H1 (cell line): ENCODE results near the gene FNDC5. TPM values are rescaled to one million over a fixed set of nuclear protein-coding genes. Genes with fewer than 3 reads are reported as not detected.

Source experiments
- CEBPB ChIP-seq: IDR thresholded peaks from 2 replicates; pipeline ENCODE4 v1.6.1; 2012; ENCODE audit warnings: low read depth, low read length
- SRF ChIP-seq: IDR thresholded peaks from 2 replicates; pipeline ENCODE4 v1.6.1; 2011; ENCODE audit warnings: mild to moderate bottlenecking, low read depth, low read length, moderate library complexity
- TAF7 ChIP-seq: optimal IDR thresholded peaks from 2 replicates; pipeline ENCODE3; 2011; ENCODE audit warnings: low read depth, mild to moderate bottlenecking, inconsistent platforms, low read length, moderate library complexity, borderline replicate concordance
- polyA plus RNA-seq, 7 experiments: library from polyadenylated mRNA; depleted of rRNA in 3 of 7; stranded (reverse) in 5 of 7; unstranded in 2 of 7; fragments of >200 nt in 5 of 7; fragments of 200-250 nt in 2 of 7; gene quantifications; 1 replicate in 5 of 7; 2 replicates in 1 of 7; 4 replicates in 1 of 7; pipeline versions ENCODE4 v1.2.1 to v1.2.3, GENCODE V29; 2011 to 2013; ENCODE audit warnings: missing spikeins in 2 of 7, mixed read lengths in 2 of 7
- total RNA-seq: library from RNA; stranded (reverse); fragmentation: NEBNext Ultra II Directional; extraction: Animal tissue kit (Norgen Biotek cat#: 25700); gene quantifications from 2 replicates; pipeline ENCODE4 v1.2.1, GENCODE V29; 2021
- TF ChIP-seq, protein P1 (sequence below): IDR thresholded peaks from 2 replicates; pipeline ENCODE4 v1.6.1; 2011; ENCODE audit warnings: low read depth, mild to moderate bottlenecking, low read length; ENCODE audit not compliant: insufficient read depth
- TF ChIP-seq, protein P2 (sequence below): fragments of 300-600 bp; sonication (generic); IDR thresholded peaks from 2 replicates; pipeline ENCODE4 v1.7.1; 2012; ENCODE audit warnings: low read length, moderate library complexity, mild to moderate bottlenecking, inconsistent platforms; ENCODE audit not compliant: insufficient replicate concordance
- TF ChIP-seq, protein P3 (sequence below): IDR thresholded peaks from 2 replicates; pipeline ENCODE4 v1.6.1; 2012; ENCODE audit warnings: low read length, inconsistent platforms

FNDC5 gene
- total and polyA plus RNA-seq, 2 of the 8 experiments (the other 6 are each of a cell fraction or from before 2014, with no cell fraction given): 1.8 to 2.0 TPM

DNA sequence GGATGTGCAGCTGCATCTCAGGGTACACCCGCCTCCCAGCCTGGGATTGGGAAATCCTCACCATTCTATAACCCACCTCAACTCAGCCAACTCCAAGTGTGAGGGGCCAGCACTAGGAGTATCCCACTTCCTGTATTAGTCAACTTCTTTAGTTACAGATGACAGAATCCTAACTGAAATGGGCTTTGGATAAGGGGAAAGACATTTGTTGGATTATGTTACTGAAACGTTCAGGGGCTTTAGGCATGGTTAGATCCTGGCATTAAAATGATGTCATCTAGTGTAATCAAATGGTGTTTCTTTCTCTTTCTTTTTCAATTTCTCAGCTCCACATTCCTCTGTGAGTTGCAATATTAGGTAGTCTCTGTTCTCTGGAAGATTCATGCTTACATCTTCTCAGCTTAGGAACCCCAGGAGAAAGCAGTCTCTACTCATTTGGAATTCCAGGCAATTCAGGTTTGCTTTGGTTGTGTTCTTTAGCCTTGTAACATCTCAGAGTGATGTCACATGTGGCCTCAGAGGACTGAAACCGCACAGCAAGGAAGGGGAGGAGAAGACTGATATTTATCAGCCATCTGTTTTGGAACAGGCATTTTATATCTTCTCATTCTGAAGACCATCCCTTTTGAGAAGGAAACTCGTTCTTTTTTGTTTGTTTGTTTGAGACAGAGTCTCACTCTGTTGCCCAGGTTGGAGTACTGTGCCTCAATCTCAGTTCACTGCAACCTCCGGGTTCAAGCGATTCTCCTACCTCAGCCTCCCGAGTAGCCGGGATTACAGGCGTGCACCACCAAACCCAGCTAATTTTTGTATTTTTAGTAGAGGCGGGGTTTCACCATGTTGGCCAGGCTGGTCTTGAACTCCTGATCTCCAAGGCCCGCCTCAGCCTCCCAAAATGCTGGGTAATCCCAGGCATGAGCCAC lies 49.4 kb upstream of the FNDC5 start (continued):
- TF ChIP-seq, protein P1, sequence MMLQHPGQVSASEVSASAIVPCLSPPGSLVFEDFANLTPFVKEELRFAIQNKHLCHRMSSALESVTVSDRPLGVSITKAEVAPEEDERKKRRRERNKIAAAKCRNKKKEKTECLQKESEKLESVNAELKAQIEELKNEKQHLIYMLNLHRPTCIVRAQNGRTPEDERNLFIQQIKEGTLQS: no peak
- TF ChIP-seq SRF: no peak
- TF ChIP-seq, protein P2, sequence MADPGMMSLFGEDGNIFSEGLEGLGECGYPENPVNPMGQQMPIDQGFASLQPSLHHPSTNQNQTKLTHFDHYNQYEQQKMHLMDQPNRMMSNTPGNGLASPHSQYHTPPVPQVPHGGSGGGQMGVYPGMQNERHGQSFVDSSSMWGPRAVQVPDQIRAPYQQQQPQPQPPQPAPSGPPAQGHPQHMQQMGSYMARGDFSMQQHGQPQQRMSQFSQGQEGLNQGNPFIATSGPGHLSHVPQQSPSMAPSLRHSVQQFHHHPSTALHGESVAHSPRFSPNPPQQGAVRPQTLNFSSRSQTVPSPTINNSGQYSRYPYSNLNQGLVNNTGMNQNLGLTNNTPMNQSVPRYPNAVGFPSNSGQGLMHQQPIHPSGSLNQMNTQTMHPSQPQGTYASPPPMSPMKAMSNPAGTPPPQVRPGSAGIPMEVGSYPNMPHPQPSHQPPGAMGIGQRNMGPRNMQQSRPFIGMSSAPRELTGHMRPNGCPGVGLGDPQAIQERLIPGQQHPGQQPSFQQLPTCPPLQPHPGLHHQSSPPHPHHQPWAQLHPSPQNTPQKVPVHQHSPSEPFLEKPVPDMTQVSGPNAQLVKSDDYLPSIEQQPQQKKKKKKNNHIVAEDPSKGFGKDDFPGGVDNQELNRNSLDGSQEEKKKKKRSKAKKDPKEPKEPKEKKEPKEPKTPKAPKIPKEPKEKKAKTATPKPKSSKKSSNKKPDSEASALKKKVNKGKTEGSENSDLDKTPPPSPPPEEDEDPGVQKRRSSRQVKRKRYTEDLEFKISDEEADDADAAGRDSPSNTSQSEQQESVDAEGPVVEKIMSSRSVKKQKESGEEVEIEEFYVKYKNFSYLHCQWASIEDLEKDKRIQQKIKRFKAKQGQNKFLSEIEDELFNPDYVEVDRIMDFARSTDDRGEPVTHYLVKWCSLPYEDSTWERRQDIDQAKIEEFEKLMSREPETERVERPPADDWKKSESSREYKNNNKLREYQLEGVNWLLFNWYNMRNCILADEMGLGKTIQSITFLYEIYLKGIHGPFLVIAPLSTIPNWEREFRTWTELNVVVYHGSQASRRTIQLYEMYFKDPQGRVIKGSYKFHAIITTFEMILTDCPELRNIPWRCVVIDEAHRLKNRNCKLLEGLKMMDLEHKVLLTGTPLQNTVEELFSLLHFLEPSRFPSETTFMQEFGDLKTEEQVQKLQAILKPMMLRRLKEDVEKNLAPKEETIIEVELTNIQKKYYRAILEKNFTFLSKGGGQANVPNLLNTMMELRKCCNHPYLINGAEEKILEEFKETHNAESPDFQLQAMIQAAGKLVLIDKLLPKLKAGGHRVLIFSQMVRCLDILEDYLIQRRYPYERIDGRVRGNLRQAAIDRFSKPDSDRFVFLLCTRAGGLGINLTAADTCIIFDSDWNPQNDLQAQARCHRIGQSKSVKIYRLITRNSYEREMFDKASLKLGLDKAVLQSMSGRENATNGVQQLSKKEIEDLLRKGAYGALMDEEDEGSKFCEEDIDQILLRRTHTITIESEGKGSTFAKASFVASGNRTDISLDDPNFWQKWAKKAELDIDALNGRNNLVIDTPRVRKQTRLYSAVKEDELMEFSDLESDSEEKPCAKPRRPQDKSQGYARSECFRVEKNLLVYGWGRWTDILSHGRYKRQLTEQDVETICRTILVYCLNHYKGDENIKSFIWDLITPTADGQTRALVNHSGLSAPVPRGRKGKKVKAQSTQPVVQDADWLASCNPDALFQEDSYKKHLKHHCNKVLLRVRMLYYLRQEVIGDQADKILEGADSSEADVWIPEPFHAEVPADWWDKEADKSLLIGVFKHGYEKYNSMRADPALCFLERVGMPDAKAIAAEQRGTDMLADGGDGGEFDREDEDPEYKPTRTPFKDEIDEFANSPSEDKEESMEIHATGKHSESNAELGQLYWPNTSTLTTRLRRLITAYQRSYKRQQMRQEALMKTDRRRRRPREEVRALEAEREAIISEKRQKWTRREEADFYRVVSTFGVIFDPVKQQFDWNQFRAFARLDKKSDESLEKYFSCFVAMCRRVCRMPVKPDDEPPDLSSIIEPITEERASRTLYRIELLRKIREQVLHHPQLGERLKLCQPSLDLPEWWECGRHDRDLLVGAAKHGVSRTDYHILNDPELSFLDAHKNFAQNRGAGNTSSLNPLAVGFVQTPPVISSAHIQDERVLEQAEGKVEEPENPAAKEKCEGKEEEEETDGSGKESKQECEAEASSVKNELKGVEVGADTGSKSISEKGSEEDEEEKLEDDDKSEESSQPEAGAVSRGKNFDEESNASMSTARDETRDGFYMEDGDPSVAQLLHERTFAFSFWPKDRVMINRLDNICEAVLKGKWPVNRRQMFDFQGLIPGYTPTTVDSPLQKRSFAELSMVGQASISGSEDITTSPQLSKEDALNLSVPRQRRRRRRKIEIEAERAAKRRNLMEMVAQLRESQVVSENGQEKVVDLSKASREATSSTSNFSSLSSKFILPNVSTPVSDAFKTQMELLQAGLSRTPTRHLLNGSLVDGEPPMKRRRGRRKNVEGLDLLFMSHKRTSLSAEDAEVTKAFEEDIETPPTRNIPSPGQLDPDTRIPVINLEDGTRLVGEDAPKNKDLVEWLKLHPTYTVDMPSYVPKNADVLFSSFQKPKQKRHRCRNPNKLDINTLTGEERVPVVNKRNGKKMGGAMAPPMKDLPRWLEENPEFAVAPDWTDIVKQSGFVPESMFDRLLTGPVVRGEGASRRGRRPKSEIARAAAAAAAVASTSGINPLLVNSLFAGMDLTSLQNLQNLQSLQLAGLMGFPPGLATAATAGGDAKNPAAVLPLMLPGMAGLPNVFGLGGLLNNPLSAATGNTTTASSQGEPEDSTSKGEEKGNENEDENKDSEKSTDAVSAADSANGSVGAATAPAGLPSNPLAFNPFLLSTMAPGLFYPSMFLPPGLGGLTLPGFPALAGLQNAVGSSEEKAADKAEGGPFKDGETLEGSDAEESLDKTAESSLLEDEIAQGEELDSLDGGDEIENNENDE: no peak
- TF ChIP-seq, protein P3, sequence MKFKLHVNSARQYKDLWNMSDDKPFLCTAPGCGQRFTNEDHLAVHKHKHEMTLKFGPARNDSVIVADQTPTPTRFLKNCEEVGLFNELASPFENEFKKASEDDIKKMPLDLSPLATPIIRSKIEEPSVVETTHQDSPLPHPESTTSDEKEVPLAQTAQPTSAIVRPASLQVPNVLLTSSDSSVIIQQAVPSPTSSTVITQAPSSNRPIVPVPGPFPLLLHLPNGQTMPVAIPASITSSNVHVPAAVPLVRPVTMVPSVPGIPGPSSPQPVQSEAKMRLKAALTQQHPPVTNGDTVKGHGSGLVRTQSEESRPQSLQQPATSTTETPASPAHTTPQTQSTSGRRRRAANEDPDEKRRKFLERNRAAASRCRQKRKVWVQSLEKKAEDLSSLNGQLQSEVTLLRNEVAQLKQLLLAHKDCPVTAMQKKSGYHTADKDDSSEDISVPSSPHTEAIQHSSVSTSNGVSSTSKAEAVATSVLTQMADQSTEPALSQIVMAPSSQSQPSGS: no peak
- no peak for TF ChIP-seq CEBPB
- no peak for TF ChIP-seq TAF7
